CD4-positive, alpha-beta T cell treated with Interleukin-4 for 4 hours (primary cell): ENCODE results near the gene USP1.

ENCODE experiments used
- DNase-seq: peaks from one replicate; pipeline ENCODE4 v3.0.0-alpha.2; 2020

Gene USP1

DNA sequence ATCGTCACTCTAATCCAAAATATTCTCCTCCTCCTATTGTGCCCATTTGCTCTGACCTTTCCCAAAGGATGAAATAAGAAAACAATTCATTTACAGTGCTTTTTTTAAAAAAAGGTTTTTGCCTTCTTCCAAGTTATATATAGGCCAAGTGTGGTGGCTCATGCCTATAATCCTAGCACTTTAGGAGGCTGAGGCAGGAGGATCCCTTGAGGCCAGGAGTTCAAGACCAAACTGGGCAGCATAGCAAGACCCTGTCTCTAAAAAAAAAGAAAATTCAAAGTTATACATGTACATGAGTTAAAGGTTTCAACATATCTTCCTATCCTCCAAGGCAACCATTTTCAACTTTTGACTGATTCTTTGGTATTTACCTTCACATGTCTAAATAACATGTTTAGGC is 10.1 kb upstream of the USP1 start:
- no peak for DNase-seq

DNA sequence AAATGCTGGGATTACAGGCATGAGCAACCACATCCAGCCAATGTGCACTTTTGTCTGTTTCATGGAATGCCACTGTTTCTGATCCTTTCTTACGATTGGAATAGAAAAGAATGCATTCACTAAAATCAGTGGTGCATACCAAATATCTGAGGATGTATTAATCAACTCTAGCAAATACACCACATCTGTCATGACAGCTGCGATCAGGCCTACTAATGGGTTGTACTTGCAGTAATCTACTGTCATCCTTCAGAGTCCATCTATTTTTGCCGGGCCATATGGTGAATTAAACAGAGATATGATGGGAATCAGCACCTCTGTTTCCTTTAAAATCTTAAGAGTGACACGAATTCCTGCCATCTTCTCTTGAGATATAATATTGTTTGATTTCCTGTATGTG is 8.5 kb upstream of the USP1 start:
- no peak for DNase-seq

DNA sequence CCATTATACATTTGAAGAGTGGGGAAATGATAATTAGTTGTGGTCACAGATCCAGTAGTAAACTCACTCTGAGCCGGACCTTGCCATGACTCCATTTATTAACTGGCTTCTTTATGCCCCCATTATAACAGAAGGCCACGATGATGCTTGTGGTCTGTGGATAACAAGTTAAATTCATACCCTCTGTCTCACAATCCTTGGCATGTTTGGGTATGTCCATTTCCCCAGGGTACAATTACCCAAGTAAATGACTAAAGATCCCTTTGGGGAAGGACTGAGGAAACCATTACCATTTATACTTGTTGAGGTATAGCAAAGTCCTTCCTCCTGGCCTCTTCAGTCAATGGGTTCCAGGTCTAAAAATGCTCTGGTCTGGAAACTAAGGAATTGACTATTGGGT is 7.3 kb upstream of the USP1 start:
- DNase-seq = no peak

DNA sequence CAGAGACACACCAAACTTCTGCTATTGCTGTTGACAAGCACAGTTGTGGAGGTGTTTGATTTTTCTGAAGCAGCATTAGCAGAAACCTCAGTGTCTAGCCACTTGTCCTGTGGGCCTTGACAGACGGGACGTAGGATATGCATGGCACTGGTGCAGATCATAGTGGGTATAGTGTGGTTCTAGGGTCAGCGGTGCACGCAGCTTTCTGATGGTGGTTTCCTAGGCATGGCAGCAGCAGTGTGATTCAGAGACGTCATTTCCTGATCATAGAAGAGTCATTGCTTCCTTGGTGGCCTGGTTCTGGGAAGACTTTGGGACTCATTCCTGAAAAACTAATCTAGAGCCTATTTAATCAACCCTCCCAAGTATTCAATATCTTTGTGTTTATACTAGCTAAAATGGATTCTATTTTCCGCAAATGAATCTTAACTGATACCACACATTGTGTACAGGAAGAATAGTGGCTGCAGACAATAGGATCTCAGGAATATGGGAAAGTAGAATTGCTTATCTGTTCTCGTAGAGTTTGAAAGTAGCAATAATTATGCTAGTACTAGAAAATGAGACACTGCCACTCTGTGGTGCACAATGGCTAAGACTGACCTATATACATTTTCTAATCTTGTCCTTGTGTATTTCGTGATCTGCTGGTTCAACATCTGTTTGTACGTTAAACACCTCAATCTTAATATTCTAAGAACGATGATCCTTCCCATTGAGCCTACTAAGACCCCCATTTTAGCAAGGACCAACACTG is 2.8 kb upstream of the USP1 start:
- no peak for DNase-seq

DNA sequence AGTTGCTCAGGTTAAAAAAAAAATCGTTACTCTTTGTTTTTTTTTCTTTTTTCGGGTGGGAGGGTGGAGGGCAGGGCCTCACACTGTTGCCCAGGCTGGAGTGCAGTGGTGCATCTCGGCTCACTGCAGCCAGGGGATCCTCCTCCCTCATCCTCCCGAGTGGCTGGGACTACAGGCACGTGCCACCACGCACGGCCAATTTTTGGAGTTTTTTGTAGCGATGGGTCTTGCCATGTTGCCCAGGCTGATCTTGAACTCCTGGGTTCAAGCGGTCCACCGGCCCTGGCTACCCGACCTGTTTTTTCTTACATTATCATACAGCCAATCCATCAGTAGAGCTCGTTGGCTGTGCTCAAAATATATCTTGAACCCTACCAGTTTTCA is 2.2 kb upstream of the USP1 start:
- DNase-seq = no peak

DNA sequence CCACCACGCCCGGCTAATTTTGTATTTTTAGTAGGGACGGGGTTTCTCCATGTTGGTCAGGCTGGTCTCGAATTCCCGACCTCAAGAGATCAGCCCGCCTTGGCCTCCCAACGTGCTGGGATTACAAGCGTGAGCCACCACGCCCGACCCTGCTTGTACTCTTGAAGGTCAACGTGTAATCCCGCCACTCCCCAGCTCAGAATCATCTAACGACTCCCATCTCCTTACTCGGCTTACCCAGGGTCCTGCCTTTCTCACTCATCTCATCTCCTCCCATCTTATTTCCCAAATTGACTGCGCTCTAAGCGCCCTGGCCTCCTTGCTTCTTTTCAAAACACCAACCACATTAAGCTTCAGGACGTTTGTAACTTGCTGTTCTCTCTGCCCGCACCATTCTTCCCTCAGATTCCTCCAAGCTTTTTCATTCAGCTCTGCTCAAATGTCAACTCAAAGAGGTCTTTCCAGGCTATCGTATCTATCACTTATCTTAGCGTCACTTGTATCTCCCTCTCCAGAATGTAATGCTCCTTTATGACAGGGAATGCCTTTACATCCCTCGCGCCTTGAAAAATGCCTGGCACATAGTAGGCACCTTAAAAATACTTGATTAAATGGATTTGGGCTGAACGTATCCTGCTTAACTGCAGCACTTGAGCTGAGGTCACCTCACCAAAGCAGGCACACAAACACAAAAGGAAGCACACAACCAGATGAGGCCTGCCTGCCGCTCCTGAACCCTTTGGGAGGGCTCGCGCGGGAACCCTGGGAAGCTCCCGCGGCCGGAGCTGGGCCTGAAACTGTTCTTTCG is 1.4 kb upstream of the USP1 start:
- DNase-seq = no peak

DNA sequence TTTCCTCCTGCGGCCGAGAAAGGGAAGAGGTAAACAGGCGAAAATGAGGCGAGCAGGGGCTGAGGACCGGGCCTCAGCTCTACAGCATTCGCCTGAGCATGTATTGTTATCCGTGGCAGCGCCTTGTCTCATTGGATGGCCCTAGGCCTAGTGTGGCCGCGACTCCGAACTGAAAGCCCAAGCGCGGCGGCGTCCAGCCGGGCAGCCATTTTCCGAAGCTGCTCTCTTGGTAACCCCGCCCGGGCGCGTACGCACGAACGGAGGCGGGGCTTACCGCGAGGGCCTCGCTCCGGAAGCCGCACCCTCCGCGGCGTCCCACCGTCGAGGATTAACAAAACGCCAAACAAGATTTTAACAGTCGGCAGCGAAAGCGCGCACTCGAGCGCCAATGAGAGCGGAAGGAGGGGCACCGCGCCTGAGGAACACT is 797 bp upstream of the USP1 start:
- no peak for DNase-seq

DNA sequence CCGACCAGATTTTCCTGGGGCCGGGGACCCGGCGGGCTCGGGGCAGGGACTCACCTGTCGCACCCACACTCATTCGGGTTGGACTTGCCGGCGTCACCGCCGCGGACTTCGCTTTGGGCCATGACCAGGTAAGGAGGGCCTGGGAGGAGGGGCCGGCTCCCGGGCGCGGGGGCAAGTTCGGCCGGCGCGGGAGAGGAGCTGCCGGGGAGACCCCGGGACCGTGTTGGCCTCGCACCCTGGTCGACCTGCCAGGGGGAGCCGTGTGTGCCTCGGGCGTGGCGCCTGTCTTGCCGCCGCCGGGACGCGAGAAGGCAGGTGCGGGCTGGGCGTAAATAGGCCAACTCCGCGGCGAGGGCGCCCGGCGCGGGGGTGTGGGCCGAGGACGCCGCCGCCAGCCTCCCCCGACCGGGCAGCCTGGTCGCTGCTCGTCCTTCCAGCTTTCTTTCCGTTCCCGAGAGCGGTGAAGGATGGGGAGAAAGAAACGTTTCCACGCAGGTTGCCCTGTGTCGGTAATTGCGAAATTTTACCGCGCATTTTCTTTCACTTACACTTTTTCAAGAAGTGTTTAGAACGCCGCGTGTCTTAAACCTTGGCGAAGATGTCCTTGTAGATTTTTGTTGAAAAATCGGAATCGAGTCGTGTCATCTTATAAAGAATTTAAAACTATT is 558 bp downstream of the USP1 start:
- DNase-seq = peak; percentile 19

DNA sequence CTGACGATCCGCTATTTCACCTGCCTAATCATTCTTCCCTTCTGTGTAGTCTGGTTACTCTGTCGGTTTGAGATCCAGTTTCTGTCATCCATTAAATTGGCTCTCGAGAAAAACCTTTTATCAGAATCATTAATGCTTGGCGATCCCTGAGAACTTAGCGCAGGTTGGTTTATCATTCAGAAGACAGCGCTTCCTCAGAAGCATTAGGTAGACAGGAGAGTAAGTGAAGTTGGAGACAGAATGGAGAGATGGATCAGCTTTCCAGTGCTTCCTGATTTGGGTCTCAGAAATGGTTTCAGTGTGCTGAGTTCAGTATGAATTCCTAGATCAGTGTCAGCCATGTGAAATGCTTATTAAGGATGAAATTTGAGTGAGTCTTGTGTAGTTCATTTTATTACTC is 1.3 kb downstream of the USP1 start:
- DNase-seq = no peak

DNA sequence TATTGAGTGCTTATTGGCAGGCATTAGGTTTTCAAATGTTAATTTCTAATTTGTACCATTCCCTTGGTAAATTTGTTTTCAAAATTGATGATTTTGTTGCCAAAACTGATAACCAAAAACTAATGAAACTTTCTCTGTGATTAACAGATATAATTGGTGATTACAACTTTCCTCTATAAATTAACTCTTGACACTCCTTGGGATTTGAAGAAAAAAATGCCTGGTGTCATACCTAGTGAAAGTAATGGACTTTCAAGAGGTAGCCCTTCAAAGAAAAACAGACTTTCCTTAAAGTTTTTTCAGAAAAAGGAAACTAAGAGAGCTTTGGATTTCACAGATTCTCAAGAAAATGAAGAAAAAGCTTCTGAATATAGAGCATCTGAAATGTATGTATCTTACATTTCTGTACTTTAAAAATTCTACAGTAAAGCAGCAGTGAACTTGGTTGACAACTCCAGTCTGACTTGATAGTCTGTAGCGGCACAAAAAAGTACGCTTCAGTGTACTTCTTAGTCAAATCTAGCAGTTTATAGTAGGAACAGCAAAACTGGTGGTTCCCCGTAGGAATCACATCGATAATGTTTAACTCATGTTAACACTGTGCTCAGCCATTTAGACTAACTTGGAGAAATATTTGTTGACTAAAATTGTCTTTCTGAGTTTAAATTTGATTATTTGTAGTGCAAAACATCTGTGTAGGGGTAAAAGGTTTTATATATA is 3.0 kb downstream of the USP1 start:
- peak; percentile 2 for DNase-seq

DNA sequence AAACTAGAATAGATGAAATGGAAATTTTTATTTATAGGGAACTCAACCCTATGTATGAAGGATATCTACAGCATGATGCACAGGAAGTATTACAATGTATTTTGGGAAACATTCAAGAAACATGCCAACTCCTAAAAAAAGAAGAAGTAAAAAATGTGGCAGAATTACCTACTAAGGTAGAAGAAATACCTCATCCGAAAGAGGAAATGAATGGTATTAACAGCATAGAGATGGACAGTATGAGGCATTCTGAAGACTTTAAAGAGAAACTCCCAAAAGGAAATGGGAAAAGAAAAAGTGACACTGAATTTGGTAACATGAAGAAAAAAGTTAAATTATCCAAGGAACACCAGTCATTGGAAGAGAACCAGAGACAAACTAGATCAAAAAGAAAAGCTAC is 7.9 kb downstream of the USP1 start:
- no peak for DNase-seq

DNA sequence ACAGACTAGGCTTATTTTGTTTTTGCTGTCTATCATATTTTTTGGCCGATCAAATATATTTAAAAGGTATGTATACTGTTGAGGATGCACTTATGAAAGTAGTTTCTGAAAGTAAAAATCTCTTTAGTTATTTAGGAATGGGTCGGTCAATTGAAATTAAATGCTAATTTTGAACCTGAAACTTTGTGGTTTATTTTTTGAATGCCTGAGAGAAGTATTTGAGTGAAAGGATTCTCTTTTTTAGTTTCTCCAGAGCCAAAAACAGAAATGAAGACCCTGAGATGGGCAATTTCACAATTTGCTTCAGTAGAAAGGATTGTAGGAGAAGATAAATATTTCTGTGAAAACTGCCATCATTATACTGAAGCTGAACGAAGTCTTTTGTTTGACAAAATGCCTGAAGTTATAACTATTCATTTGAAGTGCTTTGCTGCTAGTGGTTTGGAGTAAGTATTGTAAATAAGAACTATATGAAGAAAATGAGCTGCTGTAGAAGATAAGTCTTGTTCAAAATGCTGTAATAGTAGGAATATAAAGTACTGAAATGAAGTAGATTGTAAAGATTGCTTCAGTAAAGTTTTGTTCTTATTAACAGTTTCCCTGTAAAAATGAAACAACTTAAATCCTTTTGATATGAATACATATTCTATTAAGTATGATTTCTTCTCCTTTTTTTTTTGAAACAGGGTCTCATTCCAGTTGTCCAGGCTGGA is 11.5 kb downstream of the USP1 start:
- DNase-seq = no peak

DNA sequence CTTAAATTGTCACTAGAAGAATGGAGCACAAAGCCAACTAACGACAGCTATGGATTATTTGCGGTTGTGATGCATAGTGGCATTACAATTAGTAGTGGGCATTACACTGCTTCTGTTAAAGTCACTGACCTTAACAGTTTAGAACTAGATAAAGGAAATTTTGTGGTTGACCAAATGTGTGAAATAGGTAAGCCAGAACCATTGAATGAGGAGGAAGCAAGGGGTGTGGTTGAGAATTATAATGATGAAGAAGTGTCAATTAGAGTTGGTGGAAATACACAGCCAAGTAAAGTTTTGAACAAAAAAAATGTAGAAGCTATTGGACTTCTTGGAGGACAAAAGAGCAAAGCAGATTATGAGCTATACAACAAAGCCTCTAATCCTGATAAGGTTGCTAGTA is 13.5 kb downstream of the USP1 start:
- peak; percentile 19 for DNase-seq

DNA sequence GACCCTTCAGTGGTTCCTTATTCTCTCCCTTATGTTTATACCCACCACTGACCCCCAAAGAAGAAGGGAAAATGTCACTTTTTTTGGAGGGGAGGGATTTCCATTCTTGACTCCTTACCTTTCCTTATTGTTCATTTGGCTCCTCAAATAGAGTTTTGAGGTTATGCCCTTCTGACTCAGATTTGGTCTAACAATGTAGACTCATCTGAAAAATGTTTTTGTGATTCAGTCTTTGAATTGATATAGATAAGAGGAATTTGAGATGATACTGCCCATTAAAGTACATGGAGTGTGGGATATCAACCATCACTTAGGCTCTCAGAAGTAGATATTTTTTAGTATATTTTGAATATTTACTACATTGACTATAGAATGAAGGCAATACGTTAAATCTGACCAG is 16.1 kb downstream of the USP1 start:
- no peak for DNase-seq

DNA sequence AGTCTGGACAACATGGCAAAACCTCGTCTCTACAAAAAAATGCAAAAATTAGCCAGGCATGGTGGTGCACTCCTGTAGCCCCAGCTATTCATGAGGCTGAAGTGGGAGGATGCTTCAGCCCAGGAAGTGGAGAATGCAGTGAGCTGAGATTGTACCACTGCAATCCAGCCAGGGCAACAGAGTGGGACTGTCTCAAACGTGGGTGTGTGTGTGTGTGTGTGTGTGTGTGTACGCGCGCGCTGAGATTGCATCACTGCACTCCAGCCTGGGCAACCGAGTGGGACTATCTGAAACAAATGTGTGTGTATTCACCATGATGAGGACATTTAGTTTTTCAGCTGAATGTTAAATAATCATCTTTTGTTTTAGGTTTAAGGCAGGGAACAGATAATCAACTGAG is 21.1 kb downstream of the USP1 start:
- DNase-seq = no peak

DNA sequence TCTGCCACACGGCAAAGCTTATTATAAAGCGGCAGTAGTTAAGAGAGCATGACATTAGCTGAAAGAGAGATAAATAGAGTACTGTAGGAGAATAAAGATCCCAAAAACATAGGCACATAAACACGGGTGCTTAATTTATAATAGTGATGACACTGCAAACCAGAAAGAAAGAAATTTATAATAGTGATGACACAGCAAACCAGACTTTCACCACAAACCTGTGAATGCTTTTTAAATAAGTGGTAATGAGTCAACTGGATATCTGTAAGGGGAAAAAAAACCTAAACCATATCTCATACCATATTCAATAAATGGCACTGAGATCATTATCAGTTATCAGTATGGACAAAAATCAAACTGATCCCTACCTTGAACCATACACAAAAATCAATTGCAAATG is 25.5 kb downstream of the USP1 start:
- no peak for DNase-seq

DNA sequence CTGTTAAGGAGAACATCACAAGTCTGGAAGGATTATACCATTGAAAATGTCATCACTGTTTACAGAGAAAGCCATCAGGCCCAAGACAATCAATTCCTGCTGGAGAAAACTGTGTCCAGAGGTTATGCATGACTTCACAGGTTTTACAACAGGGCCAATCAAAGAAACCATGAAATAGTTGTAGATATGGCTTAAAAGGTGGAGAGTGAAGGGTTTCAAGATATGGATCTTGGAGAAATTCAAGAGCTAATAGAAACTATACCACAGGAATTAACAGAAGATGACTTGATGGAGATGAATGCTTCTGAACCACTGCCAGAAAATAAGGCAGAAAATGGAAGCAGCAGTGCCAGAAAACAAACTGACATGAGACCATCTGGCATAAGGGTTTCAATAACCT is 30.2 kb downstream of the USP1 start:
- DNase-seq = no peak

DNA sequence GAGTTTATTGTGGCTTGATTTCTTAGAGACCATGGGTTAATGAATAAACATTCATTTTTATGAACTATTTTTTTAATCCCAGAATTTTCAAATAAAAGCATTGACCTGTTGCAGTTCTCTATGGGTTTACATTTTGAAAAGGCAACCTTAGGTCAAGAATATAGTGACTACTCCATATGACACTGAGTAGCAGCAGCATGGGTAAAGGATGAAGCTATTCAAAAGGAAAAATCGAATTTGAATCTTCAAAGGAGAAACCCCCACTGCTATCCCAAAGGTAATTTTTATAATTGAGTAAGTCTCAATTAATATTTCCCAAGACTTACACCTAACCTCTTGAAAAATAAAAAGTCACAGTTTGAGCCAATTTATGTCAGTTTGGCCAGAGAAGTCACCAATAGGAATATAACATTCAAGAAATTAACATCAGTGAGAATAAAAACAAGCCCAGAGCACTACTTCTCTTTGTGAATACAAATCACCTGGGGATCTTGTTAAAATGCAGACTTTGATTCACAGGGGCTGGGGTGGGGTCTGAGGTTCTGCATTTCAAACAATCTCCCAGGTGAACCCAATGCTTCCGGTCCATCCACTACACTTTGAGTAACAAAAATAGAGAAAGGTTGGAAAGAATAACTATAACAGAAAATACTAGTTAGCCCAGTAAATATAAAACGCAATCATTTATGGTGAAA is 39.8 kb downstream of the USP1 start:
- DNase-seq = no peak

DNA sequence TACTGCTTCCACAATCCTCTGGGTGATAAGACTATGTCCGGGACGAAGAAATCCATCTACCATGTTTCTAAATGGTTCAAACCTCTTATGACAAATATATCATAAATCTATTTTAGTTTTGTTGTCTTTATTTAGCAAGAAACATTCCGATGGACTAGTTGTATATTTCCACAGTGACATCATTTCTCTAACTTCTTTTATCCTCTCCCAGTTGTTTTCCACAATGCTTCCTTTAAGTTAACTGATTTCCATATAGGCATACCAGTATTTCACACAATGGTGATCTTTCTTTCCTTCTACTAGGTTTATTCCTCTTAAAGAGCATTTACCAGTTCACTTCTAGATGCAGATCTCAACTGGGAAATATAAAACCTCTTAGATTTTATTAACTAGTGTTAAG is 44.8 kb downstream of the USP1 start:
- DNase-seq = no peak

DNA sequence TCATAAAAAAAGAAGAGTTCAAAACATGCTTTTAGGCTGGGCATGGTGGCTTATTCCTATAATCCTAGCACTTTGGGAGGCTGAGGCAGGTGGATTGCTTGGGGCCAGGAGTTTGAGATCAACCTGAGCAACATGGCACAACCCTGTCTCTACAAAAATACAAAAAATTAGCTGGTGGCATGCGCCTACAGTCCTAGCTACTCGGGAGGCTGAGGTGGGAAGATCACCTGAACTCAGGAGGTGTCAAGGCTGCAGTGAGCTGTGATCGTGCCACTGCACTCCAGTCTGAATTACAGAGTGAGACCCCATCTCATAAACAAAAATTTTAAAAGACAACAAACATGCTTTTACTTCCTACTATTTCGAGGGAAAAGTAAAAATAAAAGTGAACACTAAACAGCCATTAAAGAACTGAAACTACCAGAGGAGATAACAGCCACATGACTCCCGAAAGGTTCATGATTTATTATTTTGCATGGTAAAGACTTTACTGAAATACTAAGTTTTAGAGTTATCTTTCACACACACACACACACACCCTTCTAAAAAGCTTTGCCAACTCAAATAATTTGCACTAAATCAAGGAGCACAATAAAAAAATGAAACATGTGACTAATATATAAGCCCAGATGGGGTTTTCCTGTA is 48.1 kb downstream of the USP1 start:
- no peak for DNase-seq

DNA sequence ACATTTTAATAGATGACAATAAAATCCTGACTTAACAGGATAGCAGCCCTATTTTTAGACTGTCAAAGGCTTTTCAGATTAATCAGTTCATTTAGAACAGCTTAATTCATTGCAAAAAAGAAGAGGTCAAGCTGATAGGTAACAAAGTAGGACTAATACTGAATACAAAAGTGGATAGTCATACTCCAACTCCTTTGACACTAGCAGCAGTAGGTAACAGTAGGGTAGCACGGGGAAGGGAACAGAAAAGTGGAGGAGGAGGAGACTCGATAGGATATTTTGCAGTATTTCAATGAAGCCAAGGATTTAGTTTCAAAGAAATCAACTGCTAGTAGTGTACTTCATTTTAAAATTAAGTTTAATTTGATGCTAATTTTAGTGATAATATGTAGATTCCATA is 51.1 kb downstream of the USP1 start:
- no peak for DNase-seq

DNA sequence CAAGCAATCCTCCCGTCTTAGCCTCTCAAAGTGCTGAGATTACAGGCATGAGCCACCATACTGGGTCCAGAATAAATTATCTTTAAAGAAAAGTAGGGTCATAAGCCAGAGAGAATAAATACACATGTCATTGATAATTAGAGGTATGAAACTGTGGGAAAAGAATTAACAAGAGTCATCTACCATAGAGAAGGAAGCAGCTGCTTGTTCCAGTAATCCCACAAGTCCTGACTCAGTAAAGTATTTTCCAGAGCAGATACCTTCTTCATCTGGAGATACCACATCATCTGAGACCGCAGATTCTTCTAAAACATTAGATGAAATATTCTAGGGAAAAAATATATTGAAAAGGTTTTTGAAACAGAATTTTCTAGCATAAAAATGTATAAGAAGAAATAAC is 55.7 kb downstream of the USP1 start:
- no peak for DNase-seq
